K562 (cell line): ENCODE data around the gene SLC43A1. TPM values are rescaled to one million over a fixed set of nuclear protein-coding genes. Genes with fewer than 3 reads are reported as not detected.

Source experiments
- BHLHE40 ChIP-seq: IDR thresholded peaks from 2 replicates; pipeline ENCODE4 v1.6.1; 2011; ENCODE audit warnings: low read length, improper control_type of control experiment
- CCNT2 ChIP-seq: IDR thresholded peaks from 2 replicates; pipeline ENCODE4 v1.6.1; 2011; ENCODE audit warnings: borderline replicate concordance, low read depth, mild to moderate bottlenecking, moderate library complexity, mixed read lengths, low read length; ENCODE audit not compliant: insufficient read length; ENCODE audit errors: extremely low read depth
- FOS ChIP-seq: IDR thresholded peaks from 3 replicates; pipeline ENCODE4 v1.6.1; 2011; ENCODE audit not compliant: insufficient read length; ENCODE audit errors: extremely low read depth
- GABPA ChIP-seq: fragments of 200-800 bp; sonication (Bioruptor generic); conservative IDR thresholded peaks from 2 replicates; pipeline ENCODE4 v1.6.1; 2016; ENCODE audit warnings: low read depth, missing genetic modification characterization, missing compliant biosample characterization
- HMGN3 ChIP-seq: IDR thresholded peaks from 2 replicates; pipeline ENCODE4 v1.6.1; 2011; ENCODE audit warnings: borderline replicate concordance, low read depth, mild to moderate bottlenecking, mixed read lengths, low read length; ENCODE audit not compliant: insufficient read length; ENCODE audit errors: extremely low read depth
- HSF4 ChIP-seq: fragments of 250-450 bp; sonication (Bioruptor Pico); IDR thresholded peaks from 2 replicates; pipeline ENCODE4 v2.1.2; 2022; ENCODE audit warnings: mild to moderate bottlenecking, moderate library complexity, borderline replicate concordance
- JUND ChIP-seq, 2 experiments: IDR thresholded peaks; 2 replicates in 1 of 2; 3 replicates in 1 of 2; pipeline ENCODE4 v1.6.1; 2011; ENCODE audit warnings: borderline replicate concordance in 2 of 2, low read depth in 2 of 2, low read length in 2 of 2, improper control_type of control experiment in 1 of 2, missing biosample characterization in 1 of 2, missing genetic modification characterization in 1 of 2, missing genetic modification reagents in 1 of 2
- MBD2 ChIP-seq: sonication (generic); IDR thresholded peaks from 2 replicates; pipeline ENCODE4 v1.6.1; 2016; ENCODE audit warnings: low read depth, borderline replicate concordance
- POLR2G ChIP-seq: fragments of 200-400 bp; formaldehyde crosslinking; IDR thresholded peaks from 2 replicates; pipeline ENCODE4 v1.6.1; 2017; ENCODE audit warnings: low read depth, mild to moderate bottlenecking, antibody characterized with exemption, low read length, moderate library complexity
- RBM25 ChIP-seq: fragments of 200-400 bp; formaldehyde crosslinking; IDR thresholded peaks from 2 replicates; pipeline ENCODE4 v1.6.1; 2018; ENCODE audit warnings: low read length, low read depth, moderate library complexity; ENCODE audit not compliant: severe bottlenecking
- SRF ChIP-seq, 2 experiments: fragments of 250-450, 450-650 bp in 1 of 2; sonication (Bioruptor Pico) in 1 of 2; sonication (generic) in 1 of 2; formaldehyde crosslinking; IDR thresholded peaks; 2 replicates each; pipeline versions ENCODE4 v1.5.0 to v1.5.1; 2020 to 2022; ENCODE audit warnings: mild to moderate bottlenecking in 1 of 2, missing genetic modification reagents in 1 of 2
- TOE1 ChIP-seq, 2 experiments: fragments of 450-650 bp in 1 of 2; sonication (generic) in 1 of 2; formaldehyde crosslinking in 1 of 2; IDR thresholded peaks; 2 replicates each; pipeline versions ENCODE4 v1.7.1 to v1.8.0; 2016 to 2022; ENCODE audit warnings: borderline replicate concordance in 2 of 2, mild to moderate bottlenecking in 2 of 2, antibody characterized with exemption in 1 of 2, inconsistent platforms in 1 of 2, low read depth in 1 of 2, missing genetic modification reagents in 1 of 2, moderate library complexity in 1 of 2
- VEZF1 ChIP-seq: fragments of 200-800 bp; sonication (Bioruptor generic); IDR thresholded peaks from 2 replicates; pipeline ENCODE4 v1.6.1; 2017; ENCODE audit warnings: missing genetic modification characterization, missing compliant biosample characterization
- ZBTB7A ChIP-seq: IDR thresholded peaks from 2 replicates; pipeline ENCODE4 v1.6.1; 2011; ENCODE audit warnings: low read depth, mild to moderate bottlenecking, low read length, moderate library complexity, borderline replicate concordance; ENCODE audit not compliant: control insufficient read depth
- ZNF444 ChIP-seq: fragments of 250-450 bp; sonication (Bioruptor Pico); IDR thresholded peaks from 2 replicates; pipeline ENCODE4 v1.4.0; 2020; ENCODE audit warnings: mild to moderate bottlenecking, moderate library complexity
- polyA plus RNA-seq, 8 experiments: library from polyadenylated mRNA; depleted of rRNA in 4 of 8; stranded (reverse) in 5 of 8; unstranded in 3 of 8; fragments of >200 nt; fragmentation: Nextera tagmentation in 2 of 8; fragmentation: Illumina TruSeq in 1 of 8; extraction: Ambion mirVana in 2 of 8; extraction: Trizol in 1 of 8; gene quantifications; 2 replicates each; pipeline versions ENCODE4 v1.2.1 to v1.2.3, GENCODE V29; 2011 to 2014; ENCODE audit warnings: inconsistent platforms in 1 of 8, missing spikeins in 1 of 8
- total RNA-seq, 7 experiments: library from RNA; depleted of rRNA in 6 of 7; stranded (reverse); fragments of >200 nt in 6 of 7; fragmentation: Illumina TruSeq in 2 of 7; extraction: Trizol in 2 of 7; gene quantifications; 2 replicates each; pipeline versions ENCODE4 v1.2.1 to v1.2.3, GENCODE V29; 2011 to 2021; ENCODE audit warnings: low replicate concordance in 1 of 7
- TF ChIP-seq, protein P1 (sequence below): fragments of 250-450 bp; sonication (Bioruptor Pico); IDR thresholded peaks from 2 replicates; pipeline ENCODE4 v1.8.0; 2021; ENCODE audit warnings: moderate library complexity, mild to moderate bottlenecking, inconsistent platforms
- TF ChIP-seq, protein P2 (sequence below): fragments of 450-650 bp; IDR thresholded peaks from 2 replicates; pipeline ENCODE4 v1.6.1; 2017; ENCODE audit warnings: mild to moderate bottlenecking, moderate library complexity
- TF ChIP-seq, protein P3 (sequence below): sonication (generic); formaldehyde crosslinking; IDR thresholded peaks from 2 replicates; pipeline ENCODE4 v1.8.0; 2022; ENCODE audit warnings: missing genetic modification reagents, mild to moderate bottlenecking, moderate library complexity, borderline replicate concordance

Gene SLC43A1
- total and polyA plus RNA-seq, 9 of the 15 experiments (the other 6 are each of a cell fraction or from before 2014, with no cell fraction given): 2.6 to 41.8 (median 24.6) TPM

- TF ChIP-seq VEZF1 (CRISPR knock-in tag): peak; percentile 70
- no peak for TF ChIP-seq ZNF444
- TF ChIP-seq BHLHE40: peak; percentile 79
- TF ChIP-seq SRF (CRISPR knock-in tag; IDR thresholded peaks at IDR 0.05): peak in 1 of 2 experiments; percentile 90; a peak in 2 of 4 replicates
- peak; percentile 16; the same call in 1 of the 2 replicates for TF ChIP-seq JUND (IDR thresholded peaks at IDR 0.05; ENCODE audit: borderline replicate concordance, low read depth, low read length)
- TF ChIP-seq JUND (tag; IDR thresholded peaks at IDR 0.05; ENCODE audit: borderline replicate concordance, low read depth, low read length): no peak; the same call in 2 of the 3 replicates
- TF ChIP-seq HSF4 (CRISPR knock-in tag): no peak
- no peak for TF ChIP-seq TOE1 (IDR thresholded peaks at IDR 0.05; ENCODE audit: borderline replicate concordance)
- no peak for TF ChIP-seq TOE1 (CRISPR knock-in tag; IDR thresholded peaks at IDR 0.05; ENCODE audit: borderline replicate concordance, low read depth)
- no peak for TF ChIP-seq GABPA
- TF ChIP-seq RBM25: peak; percentile 24
- peak; percentile 47 for TF ChIP-seq CCNT2
- TF ChIP-seq HMGN3: peak; percentile 73
- TF ChIP-seq, protein P1, sequence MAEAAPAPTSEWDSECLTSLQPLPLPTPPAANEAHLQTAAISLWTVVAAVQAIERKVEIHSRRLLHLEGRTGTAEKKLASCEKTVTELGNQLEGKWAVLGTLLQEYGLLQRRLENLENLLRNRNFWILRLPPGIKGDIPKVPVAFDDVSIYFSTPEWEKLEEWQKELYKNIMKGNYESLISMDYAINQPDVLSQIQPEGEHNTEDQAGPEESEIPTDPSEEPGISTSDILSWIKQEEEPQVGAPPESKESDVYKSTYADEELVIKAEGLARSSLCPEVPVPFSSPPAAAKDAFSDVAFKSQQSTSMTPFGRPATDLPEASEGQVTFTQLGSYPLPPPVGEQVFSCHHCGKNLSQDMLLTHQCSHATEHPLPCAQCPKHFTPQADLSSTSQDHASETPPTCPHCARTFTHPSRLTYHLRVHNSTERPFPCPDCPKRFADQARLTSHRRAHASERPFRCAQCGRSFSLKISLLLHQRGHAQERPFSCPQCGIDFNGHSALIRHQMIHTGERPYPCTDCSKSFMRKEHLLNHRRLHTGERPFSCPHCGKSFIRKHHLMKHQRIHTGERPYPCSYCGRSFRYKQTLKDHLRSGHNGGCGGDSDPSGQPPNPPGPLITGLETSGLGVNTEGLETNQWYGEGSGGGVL (CRISPR knock-in tag): no peak
- TF ChIP-seq MBD2: 0 out of 2 replicates have a peak, but pooled peaks have one; percentile 32
- TF ChIP-seq ZBTB7A: peak; percentile 82; the same call in 1 of the 2 replicates
- TF ChIP-seq POLR2G: peak; percentile 68
- TF ChIP-seq, protein P2, sequence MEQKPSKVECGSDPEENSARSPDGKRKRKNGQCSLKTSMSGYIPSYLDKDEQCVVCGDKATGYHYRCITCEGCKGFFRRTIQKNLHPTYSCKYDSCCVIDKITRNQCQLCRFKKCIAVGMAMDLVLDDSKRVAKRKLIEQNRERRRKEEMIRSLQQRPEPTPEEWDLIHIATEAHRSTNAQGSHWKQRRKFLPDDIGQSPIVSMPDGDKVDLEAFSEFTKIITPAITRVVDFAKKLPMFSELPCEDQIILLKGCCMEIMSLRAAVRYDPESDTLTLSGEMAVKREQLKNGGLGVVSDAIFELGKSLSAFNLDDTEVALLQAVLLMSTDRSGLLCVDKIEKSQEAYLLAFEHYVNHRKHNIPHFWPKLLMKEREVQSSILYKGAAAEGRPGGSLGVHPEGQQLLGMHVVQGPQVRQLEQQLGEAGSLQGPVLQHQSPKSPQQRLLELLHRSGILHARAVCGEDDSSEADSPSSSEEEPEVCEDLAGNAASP: no peak
- TF ChIP-seq, protein P3, sequence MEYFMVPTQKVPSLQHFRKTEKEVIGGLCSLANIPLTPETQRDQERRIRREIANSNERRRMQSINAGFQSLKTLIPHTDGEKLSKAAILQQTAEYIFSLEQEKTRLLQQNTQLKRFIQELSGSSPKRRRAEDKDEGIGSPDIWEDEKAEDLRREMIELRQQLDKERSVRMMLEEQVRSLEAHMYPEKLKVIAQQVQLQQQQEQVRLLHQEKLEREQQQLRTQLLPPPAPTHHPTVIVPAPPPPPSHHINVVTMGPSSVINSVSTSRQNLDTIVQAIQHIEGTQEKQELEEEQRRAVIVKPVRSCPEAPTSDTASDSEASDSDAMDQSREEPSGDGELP (CRISPR knock-in tag): peak; percentile 77; the same call in 1 of the 2 replicates
- TF ChIP-seq FOS: peak; percentile 2
Observed at GRCh38 chr11:57499413-57499982, 16.0 kb downstream of the SLC43A1 start (continued).
